Fibroblast of mammary gland (primary cell): ENCODE results near the gene TRAF3.

ENCODE experiments used
- DNase-seq: peaks from one replicate; pipeline ENCODE4 v3.0.0-alpha.2; 2010; ENCODE audit warnings: low read depth
- H3K4me3 ChIP-seq: 2 replicates; pipeline ENCODE4 v1.5.1; 2011; ENCODE audit warnings: low read depth, mild to moderate bottlenecking, low read length, moderate library complexity; ENCODE audit not compliant: control insufficient read depth
- CTCF ChIP-seq: conservative IDR thresholded peaks from 2 replicates; pipeline ENCODE4 v1.5.1; 2011; ENCODE audit warnings: low read depth, low read length, inconsistent platforms; ENCODE audit not compliant: control insufficient read depth, insufficient read depth

Gene TRAF3

GRCh38 chr14:102920998-102921304 is 143.7 kb downstream of the TRAF3 start:
- no peak for TF ChIP-seq CTCF
- no peak for DNase-seq
- H3K4me3 ChIP-seq, result no peak overlapping the region

GRCh38 chr14:102922490-102923200 is 145.4 kb downstream of the TRAF3 start, which contains the start of gene AMN:
Gene AMN, plus strand, starts transcription at chr14:102922663. Its CDS starts 26 bp downstream, at chr14:102922689.
- peak; percentile 5 for DNase-seq
- H3K4me3 ChIP-seq, result peak within 1 kb of the TSS; percentile 13
- no peak for TF ChIP-seq CTCF

GRCh38 chr14:102923201-102923924 is 146.1 kb downstream of the TRAF3 start:
- no peak for DNase-seq
- no peak for TF ChIP-seq CTCF
- peak overlapping the region; percentile 13 for H3K4me3 ChIP-seq

- H3K4me3 ChIP-seq, result no peak overlapping the region
- no peak for DNase-seq
- no peak for TF ChIP-seq CTCF
Measured at GRCh38 chr14:102923925-102924486, 146.8 kb downstream of the TRAF3 start.

- peak; percentile 17 for TF ChIP-seq CTCF
- no peak for DNase-seq
- H3K4me3 ChIP-seq, result no peak overlapping the region
Measured at GRCh38 chr14:102924632-102925588, 147.7 kb downstream of the TRAF3 start.

GRCh38 chr14:102925646-102926045 is 148.4 kb downstream of the TRAF3 start:
- DNase-seq, result no peak
- no peak overlapping the region for H3K4me3 ChIP-seq
- no peak for TF ChIP-seq CTCF
